Effector CD4-positive, alpha-beta T cell (primary cell): ENCODE data around the gene ZNF304.
"Not testable (repeated sequence)": the region's sequence is repeated elsewhere in the genome, so short reads cannot be mapped to it uniquely, and the experiment has no call there.

Experiments used
- DNase-seq: peaks from one replicate; pipeline ENCODE4 v3.0.0-alpha.2; 2020

The ZNF304 gene

DNA sequence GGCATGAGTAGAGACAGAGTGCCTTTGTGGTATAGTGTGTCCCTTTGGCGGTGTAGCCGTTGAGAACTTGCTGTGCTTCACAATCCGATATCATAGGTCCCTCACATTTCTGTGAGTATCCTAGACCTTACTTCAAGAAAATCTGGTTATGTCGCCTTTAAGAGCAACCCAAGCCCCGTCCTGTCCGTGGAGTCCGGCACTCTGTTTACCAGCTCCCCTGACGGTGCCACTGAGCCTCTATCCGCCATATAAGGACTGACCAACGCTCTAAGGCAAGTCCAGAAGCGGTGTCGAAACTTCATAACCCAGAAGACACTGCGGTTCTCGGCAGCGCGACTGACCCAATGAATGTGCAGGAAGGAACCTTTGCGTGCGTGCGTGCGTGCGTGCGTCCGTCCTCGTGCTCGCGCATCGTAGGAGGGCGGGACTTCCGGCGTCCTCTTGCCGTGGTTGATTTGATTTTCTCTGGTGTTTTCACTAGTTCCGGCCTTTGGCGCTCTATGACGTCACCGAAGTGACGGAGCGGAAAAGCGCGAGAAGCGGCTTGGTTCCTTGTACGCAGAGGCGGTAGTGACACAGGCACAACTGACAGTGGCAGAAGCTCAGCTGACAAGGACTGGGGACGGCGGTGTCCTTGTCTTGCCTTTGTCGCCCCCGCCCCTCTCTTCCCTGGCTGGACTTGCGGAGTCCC is 12.1 kb downstream of the ZNF304 start, which contains the start of the genes TRAPPC2B and ZNF547:
TSS of gene TRAPPC2B (plus strand) at position 555 of the 691 bp plus-strand sequence. CDS start 1,283 bp downstream, outside the sequence.
TSS of gene ZNF547 (plus strand) at position 555 of the 691 bp plus-strand sequence. CDS start 5,005 bp downstream, outside the sequence.
- DNase-seq, result peak; percentile 96

DNA sequence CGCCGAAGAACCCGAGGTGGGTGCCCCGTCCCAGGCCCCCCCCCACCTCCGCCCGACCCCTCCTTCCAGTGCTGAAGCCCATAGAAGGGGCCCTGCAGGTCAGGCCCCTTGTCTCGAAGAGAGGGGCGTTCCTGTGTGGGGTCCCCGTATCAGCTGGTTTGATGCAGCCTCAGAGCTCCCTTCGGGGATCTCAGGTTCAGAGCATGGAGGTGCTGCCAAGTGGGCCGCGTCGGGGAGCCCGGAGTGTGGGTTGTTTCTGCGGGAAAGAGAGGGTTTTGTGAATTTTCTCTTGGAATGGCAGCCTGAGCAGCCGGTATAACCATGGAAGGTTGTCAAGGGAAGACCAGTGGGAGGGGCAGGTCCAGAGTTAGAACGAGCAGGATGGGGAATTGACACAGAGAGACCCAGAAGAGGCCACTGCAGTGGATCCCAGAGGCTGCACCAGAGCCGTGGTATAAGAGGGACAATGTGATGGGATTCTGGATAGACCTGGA is 12.7 kb downstream of the ZNF304 start:
- no peak for DNase-seq

DNA sequence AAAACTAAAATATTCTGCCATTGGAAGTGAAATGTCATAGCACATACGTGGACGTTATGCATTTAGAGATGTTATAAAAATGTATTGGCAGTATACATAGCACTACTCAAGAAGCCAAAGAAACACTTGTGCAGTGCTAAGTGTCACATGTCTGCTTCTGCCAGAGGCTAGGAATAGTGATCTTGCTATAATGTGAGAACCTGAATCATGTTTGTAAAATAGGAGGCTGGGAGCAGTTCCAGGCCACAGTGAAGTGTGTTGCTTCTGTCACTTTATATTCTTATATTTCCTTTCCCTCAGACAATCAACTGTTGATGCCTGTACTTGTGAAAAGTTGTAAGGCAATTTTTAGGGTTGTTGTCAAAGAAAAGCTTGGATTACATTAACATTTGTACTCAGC is 15.7 kb downstream of the ZNF304 start:
- DNase-seq, result no peak

DNA sequence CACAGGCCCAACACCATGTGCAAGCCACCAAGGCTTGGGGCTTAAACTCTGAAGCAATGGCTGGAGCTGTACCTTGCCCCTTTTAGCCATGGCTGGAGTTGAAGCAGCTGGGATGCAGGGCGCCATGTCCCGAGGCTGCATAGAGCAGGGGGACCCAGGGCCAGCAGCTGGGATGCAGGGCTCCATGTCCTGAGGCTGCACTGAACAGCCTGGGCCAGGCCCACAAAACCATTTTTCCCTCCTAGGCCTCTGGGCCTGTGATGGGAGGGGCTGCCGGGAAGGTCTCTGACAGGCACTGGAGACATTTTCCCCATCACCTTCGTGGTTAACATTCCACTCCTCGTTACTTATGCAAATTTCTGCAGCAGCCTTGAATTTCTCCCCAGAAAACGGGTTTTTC is 23.1 kb downstream of the ZNF304 start:
- no peak for DNase-seq

DNA sequence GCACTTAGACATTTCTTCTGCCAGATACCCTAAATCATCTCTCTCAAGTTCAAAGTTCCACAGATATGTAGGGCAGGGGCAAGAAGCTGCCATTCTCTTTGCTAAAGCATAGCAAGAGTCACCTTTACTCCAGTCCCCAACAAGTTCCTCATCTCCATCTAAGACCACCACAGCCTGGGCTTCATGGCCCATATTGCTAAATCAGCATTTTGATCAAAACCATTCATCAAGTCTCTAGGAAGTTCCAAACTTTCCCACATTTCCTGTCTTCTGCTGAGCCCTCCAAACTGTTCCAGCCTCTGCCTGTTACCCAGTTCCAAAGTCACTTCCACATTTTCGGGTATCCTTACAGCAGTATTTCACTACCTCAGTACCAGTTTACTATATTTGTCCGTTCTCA is 23.6 kb downstream of the ZNF304 start:
- not testable (repeated sequence) for DNase-seq

DNA sequence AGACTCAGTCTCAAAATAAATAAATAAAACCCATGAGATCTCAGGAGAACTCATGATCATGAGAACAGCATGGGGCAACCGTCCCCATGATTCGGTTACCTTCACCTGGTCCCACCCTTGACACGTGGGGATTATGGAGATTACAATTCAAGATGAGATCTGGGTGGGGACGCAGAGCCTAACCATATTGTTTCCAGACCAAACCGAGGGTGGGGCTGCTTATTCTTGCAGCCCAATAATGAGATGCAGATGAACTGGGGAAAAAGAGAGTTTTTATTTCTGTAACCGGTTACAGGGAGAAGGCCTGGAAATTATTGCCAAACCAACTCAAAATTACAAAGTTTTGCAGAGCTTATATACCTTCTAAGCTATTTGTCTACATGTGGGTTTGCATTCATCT is 25.1 kb downstream of the ZNF304 start:
- no peak for DNase-seq

DNA sequence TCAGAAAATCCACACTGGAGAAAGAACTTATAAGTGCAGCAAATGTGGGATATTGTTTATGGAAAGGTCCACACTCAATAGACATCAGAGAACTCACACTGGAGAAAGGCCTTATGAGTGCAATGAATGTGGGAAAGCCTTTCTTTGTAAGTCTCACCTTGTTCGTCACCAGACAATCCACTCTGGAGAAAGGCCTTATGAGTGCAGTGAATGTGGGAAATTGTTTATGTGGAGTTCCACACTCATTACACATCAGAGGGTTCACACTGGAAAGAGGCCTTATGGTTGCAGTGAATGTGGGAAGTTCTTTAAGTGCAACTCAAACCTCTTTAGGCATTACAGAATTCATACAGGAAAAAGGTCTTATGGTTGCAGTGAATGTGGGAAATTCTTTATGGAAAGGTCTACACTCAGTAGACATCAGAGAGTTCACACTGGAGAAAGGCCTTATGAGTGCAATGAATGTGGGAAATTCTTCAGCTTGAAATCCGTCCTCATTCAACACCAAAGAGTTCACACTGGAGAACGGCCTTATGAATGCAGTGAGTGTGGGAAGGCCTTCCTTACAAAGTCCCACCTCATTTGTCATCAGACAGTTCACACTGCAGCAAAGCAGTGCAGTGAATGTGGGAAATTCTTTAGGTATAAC is 26.6 kb downstream of the ZNF304 start:
- no peak for DNase-seq

DNA sequence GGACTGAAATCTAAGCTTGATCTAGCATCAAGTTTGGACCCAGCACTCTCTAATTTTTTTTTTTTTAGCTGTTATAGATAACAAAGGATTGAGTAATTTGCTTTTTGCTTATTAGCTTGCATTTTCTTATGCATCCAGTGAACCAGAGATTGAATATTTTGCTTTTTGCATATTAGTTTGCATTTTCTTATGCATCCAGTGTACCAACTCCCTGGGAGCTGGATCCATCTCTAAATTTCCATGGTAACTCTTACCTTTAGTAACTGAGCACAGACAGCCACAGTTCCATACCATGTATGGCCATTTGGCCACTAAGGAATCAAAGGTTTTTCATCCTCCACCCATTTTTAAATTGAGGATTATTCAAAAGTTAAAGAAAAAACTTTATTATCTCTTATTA is 29.9 kb downstream of the ZNF304 start:
- no peak for DNase-seq

DNA sequence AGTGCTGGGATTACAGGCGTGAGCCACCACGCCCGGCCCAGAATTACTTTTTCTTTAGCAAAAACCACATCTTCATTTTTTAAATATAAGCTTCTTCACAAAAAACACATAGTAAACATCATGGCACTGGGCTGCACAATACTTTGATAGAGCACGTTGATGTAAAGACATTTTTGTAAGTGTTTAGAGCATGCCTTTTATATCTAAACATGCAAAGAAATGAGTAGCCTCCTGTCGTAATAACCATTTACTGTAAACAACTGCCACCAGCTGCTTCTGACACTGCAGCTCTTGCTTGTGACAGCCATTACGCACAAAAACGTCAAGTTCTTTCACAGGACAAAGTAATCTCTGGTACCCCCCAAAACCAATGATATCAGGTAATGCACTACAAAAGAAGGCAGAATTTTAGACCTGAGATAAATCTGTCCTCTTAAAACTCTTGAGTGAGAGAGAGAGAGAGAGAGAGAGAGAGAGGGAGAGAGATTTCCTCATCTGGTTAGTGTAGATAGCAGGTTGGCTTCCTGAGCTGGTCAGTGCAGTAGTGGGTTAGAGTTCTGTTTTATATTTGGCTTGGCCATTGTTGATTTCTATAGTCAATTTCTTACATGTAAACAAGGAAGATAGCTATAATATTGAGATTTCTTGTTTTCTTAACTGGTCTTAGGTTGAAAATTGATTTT is 31.9 kb downstream of the ZNF304 start:
- no peak for DNase-seq

DNA sequence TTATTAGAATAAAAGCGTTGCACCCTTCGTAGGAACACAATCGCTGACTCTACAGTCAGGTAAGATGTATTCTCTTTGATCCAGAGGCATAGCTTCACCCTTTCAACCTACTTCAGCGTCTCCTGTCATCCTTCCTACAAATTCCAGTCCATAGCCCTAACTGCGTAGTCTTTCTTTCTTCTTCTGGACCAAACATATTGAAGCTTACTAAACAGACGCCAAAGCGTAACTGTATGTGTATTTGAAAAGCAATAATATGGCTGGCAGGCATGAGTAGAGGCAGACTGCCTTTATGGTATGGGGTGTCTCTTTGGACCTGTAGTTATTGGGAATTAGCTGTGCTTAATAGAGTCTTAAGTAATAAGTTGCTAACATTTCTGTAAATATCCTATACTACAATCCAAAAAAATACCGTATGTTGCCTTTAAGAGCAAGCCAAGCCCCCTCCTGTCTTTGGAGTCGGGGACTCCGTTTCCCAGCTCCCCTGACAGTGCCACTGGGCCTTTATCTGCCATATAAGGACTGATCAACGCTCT is 38.2 kb downstream of the ZNF304 start:
- DNase-seq, result no peak

DNA sequence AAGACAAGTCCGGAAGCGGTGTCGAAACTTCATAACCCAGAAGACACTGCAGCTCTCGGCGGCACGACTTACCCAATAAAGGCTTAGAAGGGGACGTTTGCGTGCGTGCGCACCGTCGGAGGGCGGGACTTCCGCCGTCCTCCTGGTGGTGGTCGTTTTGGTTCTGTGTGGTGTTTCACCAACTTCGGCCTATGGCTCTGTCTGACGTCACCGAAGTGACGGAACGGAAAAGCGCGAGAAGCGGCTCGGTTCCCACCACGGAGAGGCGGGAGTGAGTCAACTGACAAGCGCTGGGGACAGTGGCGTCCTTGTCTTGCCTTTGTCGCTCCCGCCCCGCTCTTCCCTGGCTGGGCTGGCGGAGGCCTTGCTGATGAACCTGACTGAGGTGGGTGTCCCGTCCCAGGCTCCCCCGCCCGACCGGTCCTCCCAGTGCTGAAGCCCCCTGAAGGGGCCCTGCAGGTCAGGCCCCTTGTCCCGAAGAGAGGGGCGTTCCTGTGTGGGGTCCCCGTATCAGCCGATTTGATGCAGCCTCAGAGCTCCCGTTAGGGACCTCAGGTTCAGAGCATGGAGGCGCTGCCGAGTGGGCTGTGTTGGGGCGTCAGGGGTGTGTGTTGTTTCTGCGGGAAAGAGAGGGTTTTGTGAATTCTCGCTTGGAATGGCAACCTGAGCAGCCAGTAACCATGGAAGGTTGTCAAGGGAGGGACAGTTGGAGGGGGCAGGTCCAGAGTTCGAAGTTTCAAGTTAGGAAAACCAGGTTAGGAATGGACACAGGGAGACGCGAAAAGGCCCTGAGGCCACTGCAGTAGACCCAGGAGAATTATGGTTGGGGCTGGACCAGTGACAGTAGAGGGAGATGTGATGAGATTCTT is 38.9 kb downstream of the ZNF304 start, which contains the start of gene ZNF548:
TSS of gene ZNF548 (plus strand) at position 125 of the 869 bp plus-strand sequence. CDS start at position 371, 246 bp downstream.
- peak; percentile 97 for DNase-seq

DNA sequence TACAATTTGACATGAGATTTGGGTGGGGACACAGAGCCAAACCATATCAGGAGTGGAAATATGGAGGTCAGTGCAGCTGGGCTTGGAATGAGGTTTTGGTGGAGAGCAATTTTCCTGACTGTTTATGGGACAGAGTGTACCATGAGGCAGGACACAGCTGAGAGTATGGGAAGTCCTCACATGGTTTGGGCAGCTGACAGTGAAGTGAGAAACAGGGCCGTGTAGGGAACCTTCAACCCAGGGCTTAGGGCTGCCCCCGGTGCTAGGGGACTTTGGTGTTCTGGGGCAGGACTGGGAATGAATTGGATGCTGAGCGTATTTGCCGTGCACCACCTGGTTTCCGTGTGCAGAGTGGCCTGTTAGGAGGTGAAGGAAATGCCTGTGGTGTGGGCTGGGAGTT is 44.6 kb downstream of the ZNF304 start:
- no peak for DNase-seq

DNA sequence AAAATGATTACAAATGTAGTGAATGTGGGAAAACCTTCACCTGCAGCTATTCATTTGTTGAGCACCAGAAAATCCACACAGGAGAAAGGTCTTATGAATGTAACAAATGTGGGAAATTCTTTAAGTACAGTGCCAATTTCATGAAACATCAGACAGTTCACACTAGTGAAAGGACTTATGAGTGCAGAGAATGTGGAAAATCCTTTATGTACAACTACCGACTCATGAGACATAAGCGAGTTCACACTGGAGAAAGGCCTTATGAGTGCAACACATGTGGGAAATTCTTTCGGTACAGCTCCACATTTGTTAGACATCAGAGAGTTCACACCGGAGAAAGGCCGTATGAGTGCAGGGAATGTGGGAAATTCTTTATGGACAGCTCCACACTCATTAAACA is 47.8 kb downstream of the ZNF304 start:
- DNase-seq, result no peak

DNA sequence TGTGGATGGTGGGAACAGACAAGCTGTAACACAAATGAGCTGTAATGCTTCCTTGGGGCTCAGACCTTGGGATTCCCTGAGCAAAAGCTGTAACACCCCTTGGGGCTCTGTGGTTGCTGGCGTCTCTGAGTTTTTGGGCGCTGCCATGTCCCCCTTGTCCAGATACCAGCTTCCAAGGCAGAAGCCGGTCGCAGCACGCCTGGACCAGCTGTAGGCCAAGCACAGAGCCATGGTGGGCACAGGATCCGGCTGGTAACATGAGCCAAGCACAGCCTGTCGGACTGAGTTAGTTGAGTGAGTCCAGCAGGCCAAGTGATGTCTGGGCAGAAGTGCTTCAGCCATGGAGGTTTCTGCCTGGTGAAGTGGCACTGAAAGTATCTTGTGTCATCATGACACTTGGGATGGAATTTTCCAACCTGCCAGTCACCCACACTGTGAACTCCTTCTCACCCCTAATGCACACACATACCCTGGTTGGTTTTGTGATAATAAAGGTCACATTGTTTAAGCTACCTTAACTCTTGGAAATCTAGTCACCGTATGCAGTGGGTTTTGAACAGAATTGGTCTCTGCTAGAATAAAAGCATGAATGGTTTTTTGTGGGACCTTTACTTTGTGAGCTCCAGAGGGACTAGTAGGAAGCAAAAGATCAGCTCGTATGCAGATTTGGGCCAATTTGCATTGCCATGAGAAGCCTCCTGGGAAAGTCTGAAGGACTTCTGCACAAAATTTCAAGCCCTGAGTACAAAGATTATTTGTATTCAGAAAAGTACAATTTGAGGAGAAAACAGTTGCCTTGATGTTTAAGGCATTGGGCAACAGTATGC is 52.9 kb downstream of the ZNF304 start:
- no peak for DNase-seq

DNA sequence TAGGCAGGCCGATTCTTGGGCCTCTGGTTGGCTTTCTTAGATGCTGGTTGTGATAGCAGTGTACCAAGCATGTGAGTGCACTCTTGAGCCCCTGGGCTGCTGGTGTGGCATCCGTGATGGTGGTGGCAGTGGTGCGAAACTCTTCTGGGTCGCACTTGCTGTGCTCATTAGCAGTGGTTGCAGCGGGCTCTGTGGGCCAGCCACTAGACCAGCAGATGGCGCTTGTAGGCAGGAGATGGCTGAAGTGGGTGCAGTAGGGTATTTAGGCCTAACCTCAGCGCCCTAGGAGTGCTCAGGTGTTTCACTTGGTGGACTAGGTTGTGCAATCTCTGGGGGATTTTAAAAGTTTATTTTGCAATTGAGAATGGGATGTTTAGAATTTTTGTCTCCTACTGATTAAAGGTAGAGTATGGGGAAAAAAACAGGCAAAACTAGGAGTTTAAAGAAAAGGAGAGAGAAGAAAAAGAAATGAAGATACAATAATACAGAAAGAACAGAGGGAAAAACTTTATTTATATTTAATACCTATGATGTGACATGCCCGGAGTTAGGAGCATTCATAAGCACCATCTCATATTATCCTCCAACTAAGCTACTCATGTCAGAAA is 55.5 kb downstream of the ZNF304 start:
- peak; percentile 57 for DNase-seq
